Upper lobe of left lung (tissue), 6 donors: ENCODE data around the gene ZYG11B. TPM values are rescaled to one million over a fixed set of nuclear protein-coding genes. Genes with fewer than 3 reads are reported as not detected.
"Not testable (repeated sequence)": the region's sequence is repeated elsewhere in the genome, so short reads cannot be mapped to it uniquely, and the experiment has no call there.

Source experiments
- ATAC-seq, 2 donors: fragments of 200-7000 bp; cut with Tn5 transposase; one replicate each; pipeline ENCODE4 v1.9.1; 2022; ENCODE audit warnings: mild to moderate bottlenecking in 2 of 2, moderate library complexity in 2 of 2; ENCODE audit not compliant: low FRiP score in 2 of 2
- DNase-seq, 2 donors: peaks; one replicate each; pipeline ENCODE4 v3.0.0-alpha.2; 2019 to 2020
- H3K27ac ChIP-seq, 4 donors: fragments of 200-600 bp; sonication (generic); one replicate each; pipeline ENCODE4 v1.5.1; 2016 to 2019
- H3K27me3 ChIP-seq, 4 donors: fragments of 200-600 bp; sonication (generic); one replicate each; pipeline ENCODE4 v1.5.1; 2017 to 2019
- H3K36me3 ChIP-seq, 4 donors: fragments of 200-600 bp; sonication (generic); one replicate each; pipeline ENCODE4 v1.5.1; 2016 to 2019
- H3K4me1 ChIP-seq, 4 donors: fragments of 200-600 bp; sonication (generic); one replicate each; pipeline ENCODE4 v1.5.1; 2018 to 2019
- H3K4me3 ChIP-seq, 4 donors: fragments of 200-600 bp; sonication (generic); one replicate each; pipeline ENCODE4 v1.5.1; 2017 to 2019; ENCODE audit warnings: mild to moderate bottlenecking in 2 of 4, moderate library complexity in 1 of 4
- H3K9me3 ChIP-seq, 4 donors: fragments of 200-600 bp; sonication (generic); one replicate each; pipeline ENCODE4 v1.5.1; 2018 to 2019
- CTCF ChIP-seq, 6 experiments: fragments of 450-650 bp in 4 of 6; fragments of 200-600 bp in 2 of 6; sonication (generic) in 2 of 6; IDR thresholded peaks; one replicate each; pipeline ENCODE4 v1.5.1; 2016 to 2019; ENCODE audit warnings: antibody characterized with exemption in 6 of 6
- EP300 ChIP-seq, 4 donors: sonication (generic); formaldehyde crosslinking; IDR thresholded peaks; one replicate each; pipeline ENCODE4 v1.5.1; 2017; ENCODE audit warnings: antibody characterized with exemption in 4 of 4, control low read depth in 2 of 4
- POLR2A ChIP-seq, 4 donors: fragments of 450-650 bp; IDR thresholded peaks; one replicate each; pipeline ENCODE4 v1.5.1; 2016 to 2017; ENCODE audit warnings: antibody characterized with exemption in 4 of 4, mild to moderate bottlenecking in 2 of 4
- POLR2AphosphoS5 ChIP-seq, 2 donors: sonication (generic); formaldehyde crosslinking; IDR thresholded peaks; one replicate each; pipeline ENCODE4 v1.5.1; 2017; ENCODE audit warnings: antibody characterized with exemption in 2 of 2
- WGBS, 2 donors: methylation state at CpG; one replicate each; pipeline ENCODE4 v1.1.5; 2017 to 2018; 5-methylcytosine and 5-hydroxymethylcytosine counted together
- total RNA-seq, 6 donors: library from RNA; depleted of rRNA in 4 of 6; stranded (reverse); fragments of >200 nt in 4 of 6; gene quantifications; one replicate each; pipeline versions ENCODE4 v1.1.0 to v1.2.1, GENCODE V29; 2016 to 2021
- donor health status: DM: no; HTN: no; CAD: no; lungs with moderate emphysema.
- donor health status: DM: no; HTN: yes; CAD: no; lungs with severe emphysema.

The ZYG11B gene
- total RNA-seq, 6 donors from 2014 or later, result 23.0 to 37.2 (median 25.7) TPM

- Histone ChIP-seq H3K9me3 (no peaks in the 10 kb centered on the region), H3K4me1 (peaks cover 4 to 13% (median 11%) of the 10 kb centered on the region in 4 donors), H3K36me3 (no peaks in the 10 kb centered on the region), H3K27me3 (no peaks in the 10 kb centered on the region), H3K27ac (no peak overlapping the region), H3K4me3 (no peak overlapping the region)
- TF ChIP-seq POLR2AphosphoS5 (IDR thresholded peaks at IDR 0.05) (no peak), POLR2A (IDR thresholded peaks at IDR 0.05) (no peak), CTCF (IDR thresholded peaks at IDR 0.05) (no peak), EP300 (IDR thresholded peaks at IDR 0.05) (no peak)
- no peak for ATAC-seq
- no peak for DNase-seq
- 90 to 92% methylated on average over 3 of the region's 3 CpGs for WGBS, 2 donors
Observed at GRCh38 chr1:52680353-52680752, 45.9 kb upstream of the ZYG11B start.

- ATAC-seq, result no peak
- no peak for TF ChIP-seq POLR2AphosphoS5 (IDR thresholded peaks at IDR 0.05)
- no peak for TF ChIP-seq EP300 (IDR thresholded peaks at IDR 0.05)
- TF ChIP-seq CTCF (IDR thresholded peaks at IDR 0.05), result no peak
- no peak for TF ChIP-seq POLR2A (IDR thresholded peaks at IDR 0.05)
Observed at GRCh38 chr1:52681136-52681535, 45.1 kb upstream of the ZYG11B start.

GRCh38 chr1:52683367-52683940 is 42.8 kb upstream of the ZYG11B start:
- Histone ChIP-seq H3K9me3 (no peaks in the 10 kb centered on the region), H3K4me1 (peaks cover 0 to 8% (median 3%) of the 10 kb centered on the region in 4 donors), H3K4me3 (no peak overlapping the region), H3K27ac (no peak overlapping the region), H3K27me3 (no peaks in the 10 kb centered on the region), H3K36me3 (peaks cover 0 to 19% (median 13%) of the 10 kb centered on the region in 4 donors)
- TF ChIP-seq POLR2A (IDR thresholded peaks at IDR 0.05), result no peak
- TF ChIP-seq CTCF (IDR thresholded peaks at IDR 0.05), result no peak
- no peak for TF ChIP-seq EP300 (IDR thresholded peaks at IDR 0.05)
- TF ChIP-seq POLR2AphosphoS5 (IDR thresholded peaks at IDR 0.05), result no peak
- 85 to 89% methylated on average over 4 of the region's 4 CpGs for WGBS, 2 donors
- no peak for ATAC-seq
- DNase-seq, result no peak

More at GRCh38 chr1:52681136-52681535, 45.1 kb upstream of the ZYG11B start:
- no peaks in the 10 kb centered on the region for H3K9me3 ChIP-seq
- DNase-seq, result no peak
- peaks cover 4 to 17% (median 13%) of the 10 kb centered on the region in 4 donors for H3K4me1 ChIP-seq
- whole genome bisulfite sequencing, 2 donors, result 87 to 93% methylated on average over 4 of the region's 4 CpGs
- H3K27ac ChIP-seq, result no peak overlapping the region
- no peaks in the 10 kb centered on the region for H3K27me3 ChIP-seq
- H3K36me3 ChIP-seq, result no peaks in the 10 kb centered on the region
- no peak overlapping the region for H3K4me3 ChIP-seq

- DNase-seq (no peak), ATAC-seq (no peak)
- WGBS, 2 donors, result 79 to 93% methylated on average over 1 of the region's 1 CpG
- H3K27me3 ChIP-seq, result no peaks in the 10 kb centered on the region
- H3K4me1 ChIP-seq, result peaks cover 0 to 8% (median 3%) of the 10 kb centered on the region in 4 donors
- H3K36me3 ChIP-seq, result peaks cover 0 to 24% (median 14%) of the 10 kb centered on the region in 4 donors
- no peak overlapping the region for H3K4me3 ChIP-seq
- TF ChIP-seq EP300 (IDR thresholded peaks at IDR 0.05) (no peak), POLR2A (IDR thresholded peaks at IDR 0.05) (no peak), POLR2AphosphoS5 (IDR thresholded peaks at IDR 0.05) (no peak), CTCF (IDR thresholded peaks at IDR 0.05) (no peak)
- H3K27ac ChIP-seq, result no peak overlapping the region
- no peaks in the 10 kb centered on the region for H3K9me3 ChIP-seq
Observed at GRCh38 chr1:52684545-52684944, 41.7 kb upstream of the ZYG11B start.

GRCh38 chr1:52686261-52686751 is 39.9 kb upstream of the ZYG11B start:
- 51 to 53% methylated on average over 16 to 17 of the region's 17 CpGs for WGBS, 2 donors
- not testable (repeated sequence) for H3K27me3 ChIP-seq, H3K4me1 ChIP-seq, H3K4me3 ChIP-seq, H3K27ac ChIP-seq, H3K9me3 ChIP-seq
- ATAC-seq (peak; percentile 77 to 87), DNase-seq (peak; percentile 25 to 82)
- peaks cover 0 to 32% (median 18%) of the 10 kb centered on the region in 4 donors for H3K36me3 ChIP-seq
- TF ChIP-seq CTCF (IDR thresholded peaks at IDR 0.05), result peak; percentile 52 to 81 (median 70)
